ENCODE results near the gene C2orf42.
"Not testable (repeated sequence)": the region's sequence is repeated elsewhere in the genome, so short reads cannot be mapped to it uniquely, and the experiment has no call there.

C2orf42 gene

DNA sequence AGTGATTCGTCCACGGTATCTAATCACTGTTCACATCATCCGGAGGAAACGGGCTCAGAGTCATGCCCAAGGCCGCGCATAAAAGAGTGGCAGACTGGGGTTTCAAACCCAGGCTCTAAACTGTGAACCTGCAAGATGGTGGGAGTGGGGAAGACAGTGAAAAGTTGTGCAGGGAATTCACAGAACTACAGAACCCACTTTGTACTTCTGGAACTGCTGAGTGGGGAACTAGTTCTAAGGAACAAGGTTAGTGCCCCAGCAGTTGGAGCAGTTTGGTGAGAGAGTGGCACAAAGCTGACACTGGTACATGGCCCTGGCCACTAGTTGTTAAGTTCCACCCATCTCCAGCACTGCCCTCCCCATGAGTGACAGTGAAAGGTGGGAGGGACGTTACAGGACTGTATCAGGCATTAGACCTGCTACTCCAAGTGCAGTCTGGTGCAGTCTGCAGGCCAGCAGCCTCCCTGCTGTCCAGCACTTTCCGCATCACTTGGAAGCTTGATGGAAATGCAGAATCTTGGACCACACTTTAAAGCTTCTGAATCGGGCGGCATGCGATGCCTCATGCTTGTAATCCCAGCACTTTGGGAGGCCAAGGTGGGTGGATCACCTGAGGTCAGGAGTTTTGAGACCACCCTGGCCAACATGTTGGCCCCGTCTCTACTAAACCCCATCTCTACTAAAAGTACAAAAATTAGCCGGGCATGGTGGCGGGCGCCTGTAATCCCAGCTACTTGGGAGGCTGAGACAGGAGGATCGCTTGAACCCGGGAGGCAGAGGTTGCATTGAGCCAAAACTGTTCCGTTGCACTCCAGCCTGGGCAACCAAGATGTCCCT lies 47.3 kb downstream of the C2orf42 start:
- H3K27ac ChIP-seq: peak overlapping the region; percentile 95
- TF ChIP-seq ZFX (IDR thresholded peaks at IDR 0.05): no peak
- TF ChIP-seq, protein P1, sequence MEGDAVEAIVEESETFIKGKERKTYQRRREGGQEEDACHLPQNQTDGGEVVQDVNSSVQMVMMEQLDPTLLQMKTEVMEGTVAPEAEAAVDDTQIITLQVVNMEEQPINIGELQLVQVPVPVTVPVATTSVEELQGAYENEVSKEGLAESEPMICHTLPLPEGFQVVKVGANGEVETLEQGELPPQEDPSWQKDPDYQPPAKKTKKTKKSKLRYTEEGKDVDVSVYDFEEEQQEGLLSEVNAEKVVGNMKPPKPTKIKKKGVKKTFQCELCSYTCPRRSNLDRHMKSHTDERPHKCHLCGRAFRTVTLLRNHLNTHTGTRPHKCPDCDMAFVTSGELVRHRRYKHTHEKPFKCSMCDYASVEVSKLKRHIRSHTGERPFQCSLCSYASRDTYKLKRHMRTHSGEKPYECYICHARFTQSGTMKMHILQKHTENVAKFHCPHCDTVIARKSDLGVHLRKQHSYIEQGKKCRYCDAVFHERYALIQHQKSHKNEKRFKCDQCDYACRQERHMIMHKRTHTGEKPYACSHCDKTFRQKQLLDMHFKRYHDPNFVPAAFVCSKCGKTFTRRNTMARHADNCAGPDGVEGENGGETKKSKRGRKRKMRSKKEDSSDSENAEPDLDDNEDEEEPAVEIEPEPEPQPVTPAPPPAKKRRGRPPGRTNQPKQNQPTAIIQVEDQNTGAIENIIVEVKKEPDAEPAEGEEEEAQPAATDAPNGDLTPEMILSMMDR (conservative IDR thresholded peaks at IDR 0.05): no peak

DNA sequence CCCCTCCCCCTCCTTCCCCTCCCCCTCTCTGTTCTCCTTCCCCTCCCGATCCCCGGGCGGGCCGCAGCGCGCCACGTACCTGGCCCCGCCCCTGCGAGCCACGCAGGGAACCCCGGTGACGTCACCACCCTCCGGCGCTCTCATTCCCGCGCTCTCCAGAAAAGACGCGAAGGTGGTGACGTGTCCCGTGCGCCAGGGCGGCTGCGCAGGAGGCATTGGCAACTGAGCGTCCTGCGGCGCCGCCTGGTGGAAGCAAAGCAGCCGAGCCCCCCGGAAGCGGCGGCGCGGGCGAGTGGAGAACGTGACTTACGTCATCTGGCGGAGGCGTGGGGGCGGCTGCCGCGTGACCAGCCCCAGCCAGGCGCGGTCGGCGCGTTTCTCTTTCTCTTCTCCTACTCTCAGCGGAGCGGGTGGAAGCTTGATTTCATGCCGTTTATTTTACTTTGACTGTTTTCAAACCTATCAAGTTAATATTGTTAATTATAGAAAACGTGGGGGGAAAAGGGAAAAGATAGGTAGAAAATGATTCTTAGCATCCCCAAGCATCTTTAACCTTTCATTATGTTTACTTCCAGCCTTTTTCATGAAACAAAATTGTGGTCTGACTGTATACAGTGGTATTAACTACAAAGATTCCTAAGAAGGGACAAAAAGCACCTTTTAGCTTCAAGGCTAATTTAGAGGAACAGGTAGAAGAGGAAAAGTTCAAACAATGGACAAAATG lies 48.1 kb downstream of the C2orf42 start:
- H3K27ac ChIP-seq: peak overlapping the region; percentile 95
- TF ChIP-seq, protein P1 (conservative IDR thresholded peaks at IDR 0.05): peak; percentile 91
- no peak for TF ChIP-seq ZFX (IDR thresholded peaks at IDR 0.05)

DNA sequence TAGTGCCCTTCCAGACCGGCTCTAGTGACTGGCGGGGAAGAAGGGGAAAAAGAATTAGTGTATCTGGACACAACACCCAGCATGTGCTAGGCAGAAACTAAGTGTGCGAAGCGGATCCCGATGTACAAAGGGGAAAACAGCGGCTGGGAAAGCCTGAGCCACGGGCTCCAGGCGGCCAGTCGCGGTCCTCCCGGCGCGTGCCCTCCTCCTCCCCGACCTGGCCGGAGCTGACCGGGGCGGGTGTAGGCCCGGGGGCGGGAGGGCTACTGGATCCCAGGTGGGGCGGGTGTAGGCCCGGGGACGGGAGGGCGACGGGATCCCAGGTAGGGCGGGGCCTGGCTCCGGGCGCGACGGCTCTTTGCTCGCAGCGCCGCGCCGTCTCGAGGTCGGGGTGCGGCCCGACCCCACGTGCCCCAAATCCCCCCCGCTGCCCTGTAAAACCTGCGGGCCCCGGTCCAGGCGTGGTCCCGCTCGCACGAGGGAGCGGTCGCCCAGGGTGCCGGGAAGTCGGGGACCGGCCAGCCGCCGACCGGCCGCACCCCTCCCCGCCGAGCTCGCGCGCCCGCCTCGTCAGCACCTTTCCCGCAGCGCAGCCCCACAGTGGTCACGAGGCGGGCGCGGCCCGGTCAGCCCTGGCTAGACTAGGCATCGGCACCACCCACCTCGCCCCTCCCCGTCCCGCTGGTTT lies 48.8 kb downstream of the C2orf42 start:
- peak; percentile 56 for TF ChIP-seq ZFX (IDR thresholded peaks at IDR 0.05)
- TF ChIP-seq, protein P1 (conservative IDR thresholded peaks at IDR 0.05): no peak
- H3K27ac ChIP-seq: peak overlapping the region; percentile 95

DNA sequence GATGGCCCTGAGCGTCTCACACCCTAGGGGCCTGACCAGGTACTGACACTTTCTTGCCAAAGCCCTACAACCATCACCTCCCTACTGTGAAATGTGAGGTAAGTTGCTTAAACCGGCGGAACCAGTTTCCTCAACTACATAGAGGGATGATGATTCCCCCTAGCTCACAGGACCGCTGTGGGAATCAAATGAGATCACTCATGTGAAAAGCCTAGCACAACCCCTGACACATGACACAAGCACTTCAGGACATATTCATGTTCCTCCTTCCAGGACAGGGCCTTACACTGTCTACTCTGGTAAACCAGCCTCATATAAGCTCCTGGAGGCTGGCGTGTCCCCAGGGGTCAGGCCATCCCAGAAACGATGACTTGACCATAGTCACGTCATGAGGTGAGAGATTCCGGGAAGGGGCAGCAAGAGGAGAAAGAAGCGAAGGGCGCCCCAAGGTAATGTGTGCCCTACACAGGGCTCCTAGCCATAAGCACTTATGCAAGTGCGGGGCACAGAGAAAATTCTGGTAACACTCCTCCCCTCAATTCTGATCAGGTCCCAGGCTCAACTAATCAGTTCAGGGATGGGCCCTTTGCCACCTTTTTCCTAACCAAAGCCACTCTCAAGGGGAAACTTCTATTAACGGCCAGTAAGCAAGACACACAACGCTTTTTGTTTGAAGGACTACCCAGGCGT lies 49.5 kb downstream of the C2orf42 start:
- peak overlapping the region; percentile 95 for H3K27ac ChIP-seq

DNA sequence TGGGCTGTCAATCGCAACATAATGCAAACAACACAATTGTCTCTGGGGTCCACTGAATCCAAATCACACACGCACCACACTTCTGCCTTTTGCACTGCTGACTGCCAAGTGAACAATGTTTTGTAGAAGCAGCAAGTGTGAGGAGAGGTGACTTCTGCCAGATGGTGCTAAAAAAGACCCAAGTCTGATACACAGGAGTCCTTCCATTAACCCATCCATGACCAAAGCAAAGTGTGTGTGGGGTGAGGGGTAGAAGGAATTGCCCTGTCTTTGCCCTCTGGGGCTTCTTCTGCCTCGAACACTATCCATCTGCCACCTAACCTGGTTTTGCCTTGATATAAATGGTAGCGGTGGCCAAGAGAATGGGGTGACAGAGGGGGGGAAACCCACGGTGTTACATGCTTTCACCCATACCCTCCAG lies 50.0 kb downstream of the C2orf42 start:
- TF ChIP-seq, protein P1 (conservative IDR thresholded peaks at IDR 0.05): peak; percentile 38; the same call in 1 of the 2 replicates
- no peak for TF ChIP-seq ZFX (IDR thresholded peaks at IDR 0.05)
- H3K27ac ChIP-seq: peak overlapping the region; percentile 95

More for the DNA sequence above, 49.5 kb downstream of the C2orf42 start:
- TF ChIP-seq ZFX (IDR thresholded peaks at IDR 0.05): no peak
- TF ChIP-seq, protein P1 (conservative IDR thresholded peaks at IDR 0.05): peak; percentile 21

DNA sequence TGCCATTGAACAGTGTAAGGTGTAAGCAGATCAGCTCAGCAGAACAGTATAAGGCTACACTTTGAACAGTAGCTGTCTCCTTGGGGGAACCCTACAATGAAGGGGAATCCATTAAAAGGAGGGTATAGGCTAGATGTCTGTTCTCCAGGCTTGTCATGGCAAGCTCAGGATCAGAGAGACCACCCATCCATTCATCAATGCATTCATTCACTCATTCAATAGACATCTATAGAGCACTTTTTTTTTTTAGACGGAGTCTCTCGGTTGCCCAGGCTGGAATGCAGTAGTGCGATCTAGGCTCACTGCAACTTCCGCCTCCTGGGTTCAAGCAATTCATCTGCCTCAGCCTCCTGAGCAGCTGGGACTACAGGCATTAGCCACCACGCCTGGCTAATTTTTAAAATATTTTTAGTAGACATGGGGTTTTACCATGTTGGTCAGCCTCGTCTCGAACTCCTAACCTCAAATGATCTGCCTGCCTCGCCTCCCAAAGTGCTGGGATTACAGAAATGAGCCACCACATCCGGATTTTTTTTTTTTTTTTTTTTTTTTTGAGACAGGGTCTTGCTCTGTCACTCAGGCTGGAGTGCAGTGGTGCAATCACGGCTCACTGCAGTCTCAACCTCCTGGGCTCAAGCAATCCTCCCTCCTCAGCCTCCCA lies 56.4 kb downstream of the C2orf42 start:
- H3K27ac ChIP-seq: not testable (repeated sequence)

All from C4-2B (cell line).